ENCODE measurements around the gene LRRC40.
"Not testable (repeated sequence)": the region's sequence is repeated elsewhere in the genome, so short reads cannot be mapped to it uniquely, and the experiment has no call there.

Gene LRRC40

DNA sequence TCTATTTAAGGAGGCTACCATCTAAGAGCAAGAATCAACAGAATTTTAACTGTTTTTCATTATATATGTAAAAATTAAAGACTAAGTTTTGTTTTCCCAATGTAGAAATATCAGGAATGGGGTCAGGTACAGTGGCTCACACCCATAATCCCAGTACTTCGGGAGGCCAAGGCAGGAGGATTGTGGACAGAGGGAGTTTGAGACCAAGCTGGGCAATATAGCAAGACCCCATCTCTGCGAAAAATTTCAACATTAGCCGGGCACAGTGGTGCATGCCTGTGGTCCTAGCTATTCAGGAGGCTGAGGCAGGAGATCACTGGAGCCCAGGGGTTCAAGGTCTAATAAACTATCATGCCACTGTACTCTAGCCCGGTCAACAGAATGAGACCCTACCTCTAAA lies 5.3 kb downstream of the LRRC40 start:
- DNase-seq, result no peak

DNA sequence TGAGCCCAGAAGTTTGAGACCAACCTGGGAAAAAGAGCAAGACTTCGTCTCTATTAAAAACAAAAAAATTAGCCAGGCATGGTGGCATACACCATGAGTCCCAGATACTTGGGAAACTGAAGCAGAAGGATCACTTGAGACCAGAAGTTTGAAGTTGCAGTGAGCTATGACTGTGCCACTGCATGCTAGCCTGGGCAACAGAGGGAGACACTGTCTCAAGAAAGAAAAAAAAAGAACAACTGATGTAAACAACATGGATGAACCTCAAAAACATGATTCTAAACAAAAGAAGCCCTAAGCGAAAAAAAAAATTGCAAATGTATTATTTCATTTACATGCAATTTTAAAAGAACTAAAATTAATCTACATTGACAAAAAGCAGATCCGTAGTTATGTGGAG lies 9.0 kb downstream of the LRRC40 start:
- DNase-seq, result no peak

- no peak for DNase-seq
Measured at GRCh38 chr1:70195342-70195741, 10.0 kb downstream of the LRRC40 start.

- no peak for DNase-seq
Measured at GRCh38 chr1:70194601-70195000, 10.8 kb downstream of the LRRC40 start.

GRCh38 chr1:70192446-70192845 lies 12.9 kb downstream of the LRRC40 start:
- DNase-seq, result not testable (repeated sequence)

DNA sequence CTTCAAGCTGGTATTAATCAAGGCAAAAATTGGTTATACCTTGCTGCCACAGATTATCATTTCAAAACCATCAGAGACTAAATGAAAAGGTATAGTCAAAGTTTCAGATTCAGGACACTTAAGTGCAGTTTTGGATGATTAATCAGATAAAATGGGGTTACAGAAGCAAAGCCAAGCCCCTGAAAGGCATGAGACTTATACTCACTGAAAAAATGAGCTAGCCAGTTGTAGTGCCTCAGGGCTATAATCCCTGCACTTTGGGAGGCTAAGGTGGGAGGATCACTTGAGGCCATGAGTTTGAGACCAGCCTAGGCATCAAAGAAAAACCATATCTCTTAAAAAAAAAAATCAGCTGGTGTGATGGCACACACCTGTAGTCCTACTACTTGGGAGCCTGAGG lies 15.2 kb downstream of the LRRC40 start:
- no peak for DNase-seq

- DNase-seq, result no peak
Measured at GRCh38 chr1:70188522-70188921, 16.9 kb downstream of the LRRC40 start.

GRCh38 chr1:70185181-70185580 lies 20.2 kb downstream of the LRRC40 start:
- DNase-seq, result not testable (repeated sequence)

DNA sequence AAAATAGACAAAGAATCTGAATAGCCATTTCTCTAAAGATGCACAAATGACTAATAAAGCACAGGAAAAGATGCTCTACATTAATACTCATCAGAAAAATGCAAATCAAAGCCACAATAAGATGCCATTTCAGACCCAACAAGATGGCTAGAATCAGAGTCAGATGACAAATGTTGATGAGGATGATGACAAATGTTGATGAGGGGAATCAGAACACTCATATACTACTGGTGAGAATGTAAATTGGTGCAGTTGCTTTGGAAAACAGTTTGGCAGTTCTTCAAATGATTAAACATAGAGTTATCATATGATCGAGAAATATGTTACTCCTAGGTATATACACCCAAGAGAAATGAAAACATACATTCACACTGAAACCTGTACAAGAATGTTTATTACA lies 33.9 kb downstream of the LRRC40 start:
- no peak for DNase-seq

DNA sequence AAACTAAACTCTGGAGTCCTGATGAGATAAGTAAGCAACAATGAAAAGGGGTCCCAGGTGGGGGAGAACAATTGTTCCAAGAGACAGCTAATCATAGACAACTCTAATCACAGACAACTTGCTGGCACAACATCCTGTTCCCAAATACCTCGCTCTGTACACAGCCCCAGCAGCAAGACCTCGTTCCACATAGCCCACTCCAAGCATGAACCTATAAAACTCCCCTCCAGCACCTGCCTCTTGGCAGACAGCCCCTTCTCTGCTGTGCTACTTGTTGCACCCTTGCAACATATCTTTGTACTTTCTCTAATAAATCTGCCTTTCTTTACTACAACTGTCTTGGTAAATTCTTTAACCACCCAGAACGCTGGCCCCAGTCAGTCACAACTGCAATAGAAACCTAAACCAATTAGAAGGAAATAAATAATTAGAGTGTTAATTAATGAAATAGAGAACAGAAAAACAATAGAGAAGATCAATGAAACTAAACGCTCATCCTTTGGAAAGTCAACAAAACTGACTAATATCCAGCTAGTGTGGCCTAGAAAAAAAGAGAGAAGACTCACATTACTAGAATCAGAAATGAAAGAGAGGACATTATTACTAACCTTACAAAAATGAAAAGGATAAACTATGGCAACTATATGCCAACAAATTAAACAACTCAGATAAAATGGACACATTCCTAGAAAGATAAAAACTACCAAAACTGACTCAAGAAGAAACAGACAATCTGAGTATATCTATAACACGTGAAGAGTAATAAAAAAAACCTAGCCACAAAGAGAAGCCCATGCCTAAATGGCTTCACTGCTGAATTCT lies 36.1 kb downstream of the LRRC40 start:
- no peak for DNase-seq

DNA sequence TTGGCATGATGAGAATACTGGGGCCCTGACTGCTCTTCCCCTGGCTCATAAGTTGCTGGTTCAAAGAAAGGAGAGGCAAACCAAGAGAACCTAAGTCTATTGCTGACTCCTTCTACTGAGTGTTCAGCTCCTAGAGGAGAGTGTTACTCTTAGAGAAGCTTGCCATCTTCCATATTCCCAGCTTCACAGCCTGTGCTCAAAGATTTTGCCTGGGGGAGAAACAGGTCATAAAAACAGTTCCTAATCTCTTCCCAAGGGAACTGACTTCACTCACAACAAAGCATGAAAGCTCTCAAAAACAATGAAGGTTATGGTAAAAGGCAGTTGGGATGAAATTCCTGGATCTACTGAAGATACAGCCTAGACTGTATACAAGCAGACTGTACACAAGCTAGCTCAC lies 37.1 kb downstream of the LRRC40 start:
- no peak for DNase-seq

DNA sequence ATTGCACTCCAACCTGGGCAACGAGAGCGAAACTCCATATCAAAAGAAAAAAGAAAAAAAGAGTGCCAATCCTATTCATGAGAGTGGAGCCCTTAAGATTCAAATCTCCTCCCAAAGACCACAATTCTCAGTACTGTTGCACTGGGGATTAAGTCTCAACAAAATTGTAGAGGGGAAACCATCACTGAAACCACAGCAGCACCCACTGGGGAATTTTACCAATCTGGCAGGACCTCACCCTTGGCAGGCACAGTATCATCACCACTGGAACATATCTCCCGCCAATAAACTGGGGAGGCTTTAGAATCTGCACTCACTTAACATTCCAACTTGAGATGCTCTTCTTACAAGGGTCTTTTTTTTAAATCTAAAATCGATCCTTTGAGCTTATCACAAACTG lies 41.0 kb downstream of the LRRC40 start:
- no peak for DNase-seq

- no peak for DNase-seq
Measured at GRCh38 chr1:70156529-70157120, 48.8 kb downstream of the LRRC40 start.

DNA sequence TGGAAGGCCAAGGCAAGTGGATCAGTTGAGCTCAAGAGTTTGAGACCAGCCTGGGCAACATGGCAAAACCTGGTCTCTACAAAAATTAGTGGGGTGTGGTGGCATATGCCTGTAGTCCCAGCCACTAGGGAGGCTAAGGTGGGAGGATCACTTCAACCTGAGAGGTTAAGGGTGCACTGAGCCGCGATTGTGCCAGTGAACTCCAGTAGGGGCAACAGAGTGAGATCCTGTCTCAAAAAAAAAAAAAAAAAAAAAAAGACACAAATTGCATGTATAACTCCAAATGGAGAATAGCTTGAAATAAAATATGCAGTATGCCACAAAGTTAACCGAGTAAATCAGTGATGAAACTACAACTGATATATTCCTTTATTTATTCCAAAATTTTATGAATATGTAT lies 51.6 kb downstream of the LRRC40 start:
- no peak for DNase-seq

DNA sequence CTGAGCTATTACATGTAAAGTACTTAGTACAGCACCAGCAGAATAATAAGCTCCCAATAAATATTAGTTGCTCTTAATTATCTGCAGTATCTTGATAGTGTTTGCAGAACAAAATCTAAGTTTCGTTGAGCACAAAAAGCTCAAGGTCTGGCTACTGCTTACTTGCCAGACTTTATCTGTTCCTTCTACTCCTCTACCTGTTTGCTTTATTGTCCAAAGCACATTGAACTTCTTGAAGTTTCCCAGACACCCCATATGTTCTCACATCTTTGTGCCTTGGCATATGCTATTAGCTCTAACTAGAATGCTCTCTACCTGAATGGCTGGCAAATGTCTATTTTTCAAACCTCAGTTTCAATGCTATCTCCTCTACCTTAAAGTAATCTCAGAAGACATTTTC lies 54.9 kb downstream of the LRRC40 start:
- DNase-seq, result no peak

DNA sequence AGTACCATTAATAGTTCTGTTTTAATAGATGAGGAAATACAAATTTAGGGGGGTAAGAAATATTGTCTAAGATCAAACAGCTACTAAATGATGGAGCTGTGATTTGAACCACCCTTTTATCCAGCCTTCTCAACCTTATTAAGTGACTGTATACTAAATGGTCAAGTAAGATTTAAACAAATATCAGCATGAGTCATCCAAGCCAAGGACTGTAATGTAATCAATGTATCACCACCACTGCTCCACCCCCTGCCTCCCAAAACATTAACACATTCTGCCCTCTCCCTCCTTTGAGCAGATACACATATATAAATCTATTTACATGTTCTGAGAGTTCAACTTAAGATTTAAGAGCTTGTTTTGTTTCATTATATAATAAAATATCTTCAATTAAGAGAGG lies 58.9 kb downstream of the LRRC40 start:
- DNase-seq, result no peak

DNA sequence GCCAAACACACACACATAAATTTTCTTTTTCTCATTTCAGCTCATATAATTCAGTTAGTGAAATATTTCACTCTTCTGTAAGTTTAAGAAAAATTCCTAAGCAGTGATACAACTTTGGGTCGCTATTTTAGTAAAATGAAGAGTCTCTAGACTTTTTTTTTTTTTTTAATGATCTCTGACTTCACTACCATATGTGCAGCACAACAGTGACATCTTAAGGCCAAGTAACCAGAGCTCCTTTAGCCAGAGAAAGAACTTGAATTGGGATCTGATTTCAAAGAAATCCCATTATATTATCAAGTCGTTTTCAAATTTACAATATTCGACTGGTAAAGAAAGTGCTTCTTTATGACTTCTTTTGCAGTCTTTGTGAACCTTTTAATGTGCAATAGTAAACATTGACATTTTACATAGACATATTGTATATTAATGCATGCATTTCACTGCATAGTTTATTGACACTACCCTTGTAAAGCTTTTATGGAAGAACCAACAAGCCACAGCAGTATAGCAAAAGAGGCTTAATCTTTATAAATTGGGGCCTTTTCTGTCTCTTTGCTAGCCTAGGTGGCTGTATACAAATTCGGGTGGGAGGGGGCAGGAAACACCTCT lies 62.2 kb downstream of the LRRC40 start:
- no peak for DNase-seq

DNA sequence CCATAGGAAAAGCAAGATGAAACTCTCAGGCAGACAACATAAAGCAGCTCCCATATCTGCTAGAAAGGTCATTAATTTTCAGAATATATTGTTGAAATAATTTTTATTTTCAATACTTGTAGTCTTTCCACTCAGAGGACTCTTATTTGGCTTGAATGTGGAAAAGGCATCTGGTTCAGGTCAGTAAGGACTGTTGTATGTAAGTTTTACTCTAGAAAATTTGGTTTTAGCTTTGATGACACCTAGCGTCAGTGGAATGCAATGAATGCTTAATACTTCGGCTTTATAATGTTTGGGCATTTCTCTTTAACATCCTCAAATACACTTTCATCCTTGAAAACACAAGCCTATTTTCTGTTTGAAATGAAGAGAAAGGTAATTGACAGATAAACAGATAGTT lies 63.3 kb downstream of the LRRC40 start:
- no peak for DNase-seq

DNA sequence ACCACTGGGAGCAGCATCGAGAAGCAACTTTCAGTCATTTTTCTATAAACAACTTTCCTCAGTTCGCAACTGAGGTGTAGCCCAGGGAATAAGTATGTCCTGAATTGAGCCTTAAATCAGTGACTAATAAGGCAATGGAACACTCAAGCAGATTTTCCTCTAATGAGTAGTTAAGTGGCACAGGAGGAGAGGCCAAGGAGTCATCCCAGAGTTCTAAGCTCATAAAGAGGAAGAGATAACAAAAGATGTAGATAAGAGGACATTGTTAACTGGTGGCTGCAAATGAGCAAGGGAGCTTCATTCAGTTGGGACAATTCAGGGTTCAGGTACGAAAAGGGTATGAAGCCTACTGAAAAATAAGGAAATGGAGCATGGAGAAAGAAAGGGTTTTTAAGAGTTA lies 64.5 kb downstream of the LRRC40 start:
- DNase-seq, result no peak

DNA sequence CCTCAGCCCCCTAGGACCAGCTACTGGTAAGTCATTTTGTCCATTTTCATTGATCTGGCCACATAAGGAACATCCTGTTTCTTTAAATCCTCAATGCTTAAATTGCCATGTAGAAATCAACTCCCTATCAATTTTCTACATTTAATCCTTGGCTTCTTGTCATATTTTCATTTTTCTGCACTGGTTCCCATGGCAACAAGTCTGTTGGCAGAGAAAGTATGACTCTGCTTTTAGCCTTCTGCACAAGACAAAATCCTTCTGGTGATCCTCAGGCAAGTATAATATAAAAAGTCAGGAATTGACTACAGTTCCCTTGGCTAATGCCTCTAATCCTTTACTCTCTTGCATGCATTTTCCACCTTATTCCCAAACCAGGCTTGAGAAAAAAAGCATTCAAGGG lies 65.0 kb downstream of the LRRC40 start:
- no peak for DNase-seq

DNA sequence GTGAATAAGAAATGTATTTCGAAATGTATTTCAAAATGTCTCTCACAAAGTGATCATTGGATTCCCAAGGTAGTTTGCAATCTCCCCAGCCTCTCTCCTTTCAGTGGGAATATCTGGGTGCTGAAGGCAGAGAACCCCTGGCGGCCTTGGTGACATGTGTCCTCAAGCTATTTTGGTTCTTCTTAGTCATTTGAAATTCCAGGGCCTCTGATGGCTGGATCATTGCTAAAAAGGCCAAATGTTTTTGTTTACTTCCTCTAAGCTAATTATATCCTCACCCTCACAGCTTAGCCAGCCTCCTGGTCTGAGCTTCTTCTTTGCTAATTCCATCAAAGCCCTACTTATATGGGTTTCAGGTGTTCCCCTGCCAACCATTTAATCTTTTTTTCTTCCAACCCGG lies 71.2 kb downstream of the LRRC40 start:
- DNase-seq, result no peak

GRCh38 chr1:70117046-70117445 lies 88.3 kb downstream of the LRRC40 start:
- no peak for DNase-seq

DNA sequence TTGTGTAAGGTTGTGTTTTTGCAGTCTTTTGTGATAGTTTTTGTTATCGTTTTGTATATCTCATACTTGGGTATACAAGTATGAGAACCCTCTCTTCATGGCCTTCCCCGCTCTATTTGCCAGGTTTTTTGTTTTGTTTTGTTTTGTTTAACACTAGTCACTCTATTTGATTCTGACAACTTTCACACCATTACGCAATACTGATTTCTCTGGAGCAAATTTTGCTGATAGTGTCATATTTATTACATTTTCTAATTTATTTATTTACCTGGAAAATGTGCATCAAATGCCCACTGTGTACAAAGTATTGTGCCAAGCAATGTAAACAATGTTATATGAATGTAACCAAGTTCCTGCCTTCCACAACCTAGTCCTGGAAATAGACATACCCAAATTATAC lies 90.1 kb downstream of the LRRC40 start:
- no peak for DNase-seq

GRCh38 chr1:70112838-70113237 lies 92.5 kb downstream of the LRRC40 start:
- no peak for DNase-seq

DNA sequence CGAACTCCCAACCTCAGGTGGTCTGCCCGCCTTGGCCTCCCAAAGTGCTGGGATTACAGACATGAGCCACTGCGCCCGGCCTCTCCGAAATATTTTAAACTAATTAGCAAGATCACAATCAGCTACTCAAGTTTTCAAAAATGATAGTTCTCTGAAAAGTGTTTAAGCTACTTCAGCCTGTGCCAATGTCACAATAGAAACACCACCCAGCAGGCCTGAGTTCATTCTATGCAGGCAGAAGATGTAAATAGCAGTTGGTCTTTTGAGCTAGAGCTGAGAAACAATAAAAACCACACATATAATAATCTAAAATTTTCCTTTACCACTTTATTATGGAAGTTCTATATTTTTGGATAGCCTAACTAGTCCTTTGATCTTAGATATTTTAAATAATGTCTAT lies 96.1 kb downstream of the LRRC40 start:
- DNase-seq, result no peak
